Measurements from ENCODE around the gene ARID1B.

Gene ARID1B

GRCh38 chr6:156875062-156875461 lies 97.9 kb downstream of the ARID1B start:
- FAIRE-seq = no peak
- no peak for DNase-seq (ENCODE audit: insufficient read length, low spot score)

- FAIRE-seq (no peak), DNase-seq (ENCODE audit: insufficient read length, low spot score) (no peak)
These were observed 99.1 kb downstream of the ARID1B start for GRCh38 chr6:156876302-156876701.

GRCh38 chr6:156877126-156877863 lies 100.1 kb downstream of the ARID1B start:
- FAIRE-seq = no peak
- no peak for DNase-seq (ENCODE audit: insufficient read length, low spot score)

GRCh38 chr6:156878681-156879080 lies 101.5 kb downstream of the ARID1B start:
- FAIRE-seq (no peak), DNase-seq (ENCODE audit: insufficient read length, low spot score) (no peak)

- DNase-seq (ENCODE audit: insufficient read length, low spot score) (no peak), FAIRE-seq (no peak)
These were observed 102.0 kb downstream of the ARID1B start for GRCh38 chr6:156879186-156879585.

- FAIRE-seq = no peak
- no peak for DNase-seq (ENCODE audit: insufficient read length, low spot score)
These were observed 102.4 kb downstream of the ARID1B start for GRCh38 chr6:156879591-156879990.

- DNase-seq (ENCODE audit: insufficient read length, low spot score) (no peak), FAIRE-seq (no peak)
These were observed 103.7 kb downstream of the ARID1B start for GRCh38 chr6:156880913-156881312.

- FAIRE-seq = peak; percentile 45
- no peak for DNase-seq (ENCODE audit: insufficient read length, low spot score)
These were observed 104.8 kb downstream of the ARID1B start for GRCh38 chr6:156881687-156882629.

GRCh38 chr6:156883497-156884252 lies 106.5 kb downstream of the ARID1B start:
- no peak for DNase-seq (ENCODE audit: insufficient read length, low spot score)
- peak; percentile 79 for FAIRE-seq

- DNase-seq (ENCODE audit: insufficient read length, low spot score) (no peak), FAIRE-seq (no peak)
These were observed 107.1 kb downstream of the ARID1B start for GRCh38 chr6:156884306-156884705.

GRCh38 chr6:156885562-156885961 lies 108.4 kb downstream of the ARID1B start:
- FAIRE-seq (no peak), DNase-seq (ENCODE audit: insufficient read length, low spot score) (no peak)

GRCh38 chr6:156886409-156886808 lies 109.2 kb downstream of the ARID1B start:
- peak; percentile 79 for FAIRE-seq
- peak; percentile 24 for DNase-seq (ENCODE audit: insufficient read length, low spot score)

GRCh38 chr6:156887623-156888269 lies 110.6 kb downstream of the ARID1B start:
- FAIRE-seq (no peak), DNase-seq (ENCODE audit: insufficient read length, low spot score) (no peak)

GRCh38 chr6:156889469-156889868 lies 112.3 kb downstream of the ARID1B start:
- DNase-seq (ENCODE audit: insufficient read length, low spot score) = no peak
- peak; percentile 4 for FAIRE-seq

GRCh38 chr6:156889986-156890385 lies 112.8 kb downstream of the ARID1B start:
- no peak for DNase-seq (ENCODE audit: insufficient read length, low spot score)
- no peak for FAIRE-seq

GRCh38 chr6:156890627-156891314 lies 113.6 kb downstream of the ARID1B start:
- DNase-seq (ENCODE audit: insufficient read length, low spot score) (no peak), FAIRE-seq (no peak)

- no peak for FAIRE-seq
- DNase-seq (ENCODE audit: insufficient read length, low spot score) = no peak
These were observed 120.8 kb downstream of the ARID1B start for GRCh38 chr6:156897907-156898531.

GRCh38 chr6:156899071-156899470 lies 121.9 kb downstream of the ARID1B start:
- DNase-seq (ENCODE audit: insufficient read length, low spot score) = no peak
- no peak for FAIRE-seq

GRCh38 chr6:156899532-156900135 lies 122.5 kb downstream of the ARID1B start:
- DNase-seq (ENCODE audit: insufficient read length, low spot score) = no peak
- no peak for FAIRE-seq

All from GM19239 (cell line).